HG03565 (cell line): ENCODE measurements around the gene TXLNB.
"Not testable (repeated sequence)": the region's sequence is repeated elsewhere in the genome, so short reads cannot be mapped to it uniquely, and the experiment has no call there.

Source experiments
- ATAC-seq: cut with Tn5 transposase; IDR thresholded peaks from one replicate; pipeline ENCODE4 v1.9.1; 2021; ENCODE audit warnings: mild to moderate bottlenecking, moderate library complexity; ENCODE audit not compliant: unreplicated experiment

The TXLNB gene

GRCh38 chr6:139240161-139241010 is 51.4 kb downstream of the TXLNB start:
- ATAC-seq = no peak

- no peak for ATAC-seq
Measured at GRCh38 chr6:139239064-139239463, 52.7 kb downstream of the TXLNB start.

- no peak for ATAC-seq
Measured at GRCh38 chr6:139236105-139236504, 55.7 kb downstream of the TXLNB start.

GRCh38 chr6:139235661-139236060 is 56.1 kb downstream of the TXLNB start:
- ATAC-seq = no peak

GRCh38 chr6:139234193-139234592 is 57.6 kb downstream of the TXLNB start:
- ATAC-seq = not testable (repeated sequence)

- ATAC-seq = no peak
Measured at GRCh38 chr6:139231206-139231605, 60.6 kb downstream of the TXLNB start.

GRCh38 chr6:139230391-139230840 is 61.4 kb downstream of the TXLNB start:
- no peak for ATAC-seq

GRCh38 chr6:139228387-139228786 is 63.4 kb downstream of the TXLNB start:
- not testable (repeated sequence) for ATAC-seq

- no peak for ATAC-seq
Measured at GRCh38 chr6:139219746-139220145, 72.1 kb downstream of the TXLNB start.

- ATAC-seq = peak; percentile 100
Measured at GRCh38 chr6:139219271-139219729, 72.5 kb downstream of the TXLNB start.

GRCh38 chr6:139212460-139212859 is 79.3 kb downstream of the TXLNB start:
- not testable (repeated sequence) for ATAC-seq

GRCh38 chr6:139210766-139211165 is 81.0 kb downstream of the TXLNB start:
- not testable (repeated sequence) for ATAC-seq

- ATAC-seq = no peak
Measured at GRCh38 chr6:139205843-139206242, 86.0 kb downstream of the TXLNB start.

GRCh38 chr6:139204978-139205377 is 86.8 kb downstream of the TXLNB start:
- ATAC-seq = no peak

- ATAC-seq = no peak
Measured at GRCh38 chr6:139201378-139201777, 90.4 kb downstream of the TXLNB start.

GRCh38 chr6:139198529-139199288 is 93.1 kb downstream of the TXLNB start:
- ATAC-seq = no peak

GRCh38 chr6:139194740-139195139 is 97.1 kb downstream of the TXLNB start:
- ATAC-seq = no peak
